H9 (cell line): ENCODE results near the gene SLAMF6. TPM values are rescaled to one million over a fixed set of nuclear protein-coding genes. Genes with fewer than 3 reads are reported as not detected.

ENCODE experiments used
- DNase-seq: peaks from one replicate; pipeline ENCODE4 v3.0.0-alpha.2; 2017
- H2AFZ ChIP-seq: one replicate; pipeline ENCODE4 v1.6.1; 2013; ENCODE audit warnings: mild to moderate bottlenecking, low read length, control low read depth, moderate library complexity
- H2AK5ac ChIP-seq: 2 replicates; pipeline ENCODE4 v1.6.1; 2013; ENCODE audit warnings: low read length, control low read depth, mixed read lengths; ENCODE audit not compliant: insufficient read length
- H2BK120ac ChIP-seq: one replicate; pipeline ENCODE4 v1.6.1; 2013; ENCODE audit warnings: low read depth, mild to moderate bottlenecking, low read length, control low read depth, inconsistent platforms; ENCODE audit not compliant: poor library complexity, severe bottlenecking
- H2BK12ac ChIP-seq: 2 replicates; pipeline ENCODE4 v1.6.1; 2013; ENCODE audit warnings: low read length, control low read depth, mixed read lengths, low read depth; ENCODE audit not compliant: insufficient read length
- H2BK15ac ChIP-seq: 2 replicates; pipeline ENCODE4 v1.6.1; 2013; ENCODE audit warnings: low read depth, low read length, control low read depth
- H2BK20ac ChIP-seq: one replicate; pipeline ENCODE4 v1.6.1; 2013; ENCODE audit warnings: low read depth, mild to moderate bottlenecking, low read length, control low read depth, inconsistent platforms; ENCODE audit not compliant: poor library complexity, severe bottlenecking
- H2BK5ac ChIP-seq: 2 replicates; pipeline ENCODE4 v1.6.1; 2013; ENCODE audit warnings: low read length, control low read depth, mixed read lengths; ENCODE audit not compliant: insufficient read length
- H3K14ac ChIP-seq: 2 replicates; pipeline ENCODE4 v1.6.1; 2013; ENCODE audit warnings: low read length, control low read depth; ENCODE audit not compliant: insufficient read depth
- H3K18ac ChIP-seq: 2 replicates; pipeline ENCODE4 v1.6.1; 2013; ENCODE audit warnings: low read depth, mild to moderate bottlenecking, mixed read lengths, low read length, control low read depth; ENCODE audit not compliant: insufficient read length
- H3K23ac ChIP-seq: 2 replicates; pipeline ENCODE4 v1.6.1; 2013; ENCODE audit warnings: low read length, control low read depth, mixed read lengths, low read depth; ENCODE audit not compliant: insufficient read length
- H3K23me2 ChIP-seq: 2 replicates; pipeline ENCODE4 v1.6.1; 2013; ENCODE audit warnings: low read depth, mild to moderate bottlenecking, mixed read lengths, low read length, control low read depth; ENCODE audit not compliant: insufficient read length, poor library complexity, severe bottlenecking
- H3K27ac ChIP-seq: 2 replicates; pipeline ENCODE4 v1.5.1; 2013; ENCODE audit warnings: low read length, control low read depth, mixed read lengths, low read depth; ENCODE audit not compliant: insufficient read length
- H3K27me3 ChIP-seq: 2 replicates; pipeline ENCODE4 v1.6.1; 2013; ENCODE audit warnings: low read length, control low read depth, inconsistent platforms; ENCODE audit not compliant: insufficient read depth
- H3K4ac ChIP-seq: 2 replicates; pipeline ENCODE4 v1.6.1; 2013; ENCODE audit warnings: low read depth, mild to moderate bottlenecking, control low read depth, inconsistent platforms, low read length, moderate library complexity
- H3K4me1 ChIP-seq: 2 replicates; pipeline ENCODE4 v1.6.1; 2013; ENCODE audit warnings: low read length, control low read depth, inconsistent platforms; ENCODE audit not compliant: insufficient read depth
- H3K4me2 ChIP-seq: 2 replicates; pipeline ENCODE4 v1.6.1; 2013; ENCODE audit warnings: low read length, control low read depth, mixed read lengths; ENCODE audit not compliant: insufficient read length, insufficient read depth
- H3K56ac ChIP-seq: 2 replicates; pipeline ENCODE4 v1.6.1; 2013; ENCODE audit warnings: low read depth, mild to moderate bottlenecking, mixed read lengths, low read length, control low read depth; ENCODE audit not compliant: insufficient read length
- H3K79me1 ChIP-seq: 2 replicates; pipeline ENCODE4 v1.6.1; 2013; ENCODE audit warnings: low read depth, mild to moderate bottlenecking, moderate library complexity, low read length, control low read depth, inconsistent platforms; ENCODE audit not compliant: insufficient read depth, poor library complexity, severe bottlenecking
- H3K79me2 ChIP-seq: 2 replicates; pipeline ENCODE4 v1.6.1; 2013; ENCODE audit warnings: low read length, control low read depth, inconsistent platforms; ENCODE audit not compliant: insufficient read depth
- H3K9ac ChIP-seq: 2 replicates; pipeline ENCODE4 v1.6.1; 2013; ENCODE audit warnings: low read length, control low read depth, mixed read lengths; ENCODE audit not compliant: insufficient read length; ENCODE audit errors: extremely low read depth
- H3K9me3 ChIP-seq: one replicate; pipeline ENCODE4 v1.6.1; 2013; ENCODE audit warnings: low read depth, low read length, inconsistent platforms; ENCODE audit not compliant: control insufficient read depth
- H3T11ph ChIP-seq: one replicate; pipeline ENCODE4 v1.6.1; 2013; ENCODE audit warnings: mild to moderate bottlenecking, low read length, control low read depth, inconsistent platforms
- H4K20me1 ChIP-seq: one replicate; pipeline ENCODE4 v1.6.1; 2013; ENCODE audit not compliant: control insufficient read depth, insufficient read length, insufficient read depth
- H4K5ac ChIP-seq: 2 replicates; pipeline ENCODE4 v1.6.1; 2013; ENCODE audit warnings: low read depth, mild to moderate bottlenecking, mixed read lengths, low read length, control low read depth; ENCODE audit not compliant: insufficient read length
- H4K8ac ChIP-seq: replicated peaks from 2 replicates; pipeline ENCODE4 v1.6.1; 2013; ENCODE audit warnings: low read length, control low read depth, mixed read lengths, low read depth; ENCODE audit not compliant: insufficient read length
- H4K91ac ChIP-seq: 2 replicates; pipeline ENCODE4 v1.6.1; 2013; ENCODE audit warnings: low read depth, mild to moderate bottlenecking, moderate library complexity, mixed read lengths, low read length, control low read depth; ENCODE audit not compliant: insufficient read length
- H3K27ac Mint-ChIP-seq, 3 experiments: 2 replicates in 2 of 3; 3 replicates in 1 of 3; pipeline ENCODE4 v1.8.0; 2020 to 2021; ENCODE audit warnings: mixed read lengths in 3 of 3, mild to moderate bottlenecking in 1 of 3, moderate library complexity in 1 of 3
- H3K27me3 Mint-ChIP-seq: 2 replicates; pipeline ENCODE4 v1.8.0; 2021; ENCODE audit warnings: low read depth, mild to moderate bottlenecking, moderate library complexity, mixed read lengths
- H3K36me3 Mint-ChIP-seq, 3 experiments: 2 replicates in 2 of 3; 3 replicates in 1 of 3; pipeline ENCODE4 v1.8.0; 2020 to 2021; ENCODE audit warnings: low read depth in 3 of 3, mixed read lengths in 3 of 3; ENCODE audit not compliant: insufficient read depth in 1 of 3
- H3K4me1 Mint-ChIP-seq, 2 experiments: 2 replicates each; pipeline ENCODE4 v1.8.0; 2020; ENCODE audit warnings: mixed read lengths in 2 of 2
- H3K4me3 Mint-ChIP-seq, 2 experiments: 2 replicates in 1 of 2; 3 replicates in 1 of 2; pipeline ENCODE4 v1.8.0; 2020 to 2021; ENCODE audit warnings: mild to moderate bottlenecking in 2 of 2, mixed read lengths in 2 of 2, moderate library complexity in 1 of 2
- H3K9me3 Mint-ChIP-seq, 2 experiments: 2 replicates in 1 of 2; 3 replicates in 1 of 2; pipeline ENCODE4 v1.8.0; 2020; ENCODE audit warnings: mild to moderate bottlenecking in 2 of 2, mixed read lengths in 2 of 2, moderate library complexity in 1 of 2
- CTCF ChIP-seq: fragments of 200-600 bp; sonication (generic); conservative IDR thresholded peaks from 3 replicates; pipeline ENCODE4 v1.8.0; 2021; ENCODE audit warnings: antibody characterized with exemption, mild to moderate bottlenecking
- WGBS: extraction: QIAGEN DNeasy Blood & Tissue Kit; methylation state at CpG from one replicate; pipeline ENCODE4 v1.1.7; 2013; ENCODE audit warnings: missing lambda C conversion rate, low lambda C conversion rate, mixed read lengths; ENCODE audit not compliant: insufficient read length; ENCODE audit errors: extremely low coverage; 5-methylcytosine and 5-hydroxymethylcytosine counted together
- total RNA-seq: library from RNA; stranded (reverse); gene quantifications from 2 replicates; pipeline ENCODE4 v1.2.1, GENCODE V29; 2021

The SLAMF6 gene
- total RNA-seq, 1 experiment from 2014 or later = not detected

GRCh38 chr1:160553778-160554177 is 30.7 kb upstream of the SLAMF6 start:
- Histone ChIP-seq H4K20me1 (no peaks in the 10 kb centered on the region), H3K9me3 (no peaks in the 10 kb centered on the region), H3K4me2 (no peak overlapping the region), H4K8ac (no peak overlapping the region), H3K23me2 (no peaks in the 10 kb centered on the region), H2BK5ac (no peak overlapping the region), H3T11ph (no peak overlapping the region), H2AFZ (no peak overlapping the region), H3K18ac (no peak overlapping the region), H2BK15ac (no peak overlapping the region), H3K27me3 (no peaks in the 10 kb centered on the region), H3K9ac (no peak overlapping the region), H3K4ac (no peak overlapping the region), H4K91ac (no peak overlapping the region), H2BK12ac (no peak overlapping the region), H2BK20ac (no peak overlapping the region), H2BK120ac (no peak overlapping the region), H3K23ac (no peak overlapping the region), H3K4me1 (no peaks in the 10 kb centered on the region), H3K56ac (no peak overlapping the region), H2AK5ac (no peak overlapping the region), H3K27ac (no peak overlapping the region), H3K79me2 (no peaks in the 10 kb centered on the region), H4K5ac (no peak overlapping the region), H3K79me1 (no peaks in the 10 kb centered on the region), H3K14ac (no peak overlapping the region)
- TF ChIP-seq CTCF = no peak
- Mint-ChIP-seq H3K4me1 (0 out of 4 replicates have a peak, but pooled peaks cover 0 to 2% of the 10 kb centered on the region in 2 experiments), H3K4me3 (no peak overlapping the region), H3K27me3 (peaks cover 2% of the 10 kb centered on the region; the same call in 1 of the 2 replicates), H3K9me3 (no peaks in the 10 kb centered on the region), H3K36me3 (no peaks in the 10 kb centered on the region), H3K27ac (no peak overlapping the region)
- DNase-seq = no peak
- WGBS = no CpG with 5 or more reads among the region's 4 CpGs
